SHP77 treated with DMSO at 0.1 percent for 48 hours (cell line): ENCODE data around the gene KIFAP3.
"Not testable (repeated sequence)": the region's sequence is repeated elsewhere in the genome, so short reads cannot be mapped to it uniquely, and the experiment has no call there.

Experiments
- DNase-seq: peaks from one replicate; lab custom pipeline; 2025; lab: John Stamatoyannopoulos, UW

KIFAP3 gene

DNA sequence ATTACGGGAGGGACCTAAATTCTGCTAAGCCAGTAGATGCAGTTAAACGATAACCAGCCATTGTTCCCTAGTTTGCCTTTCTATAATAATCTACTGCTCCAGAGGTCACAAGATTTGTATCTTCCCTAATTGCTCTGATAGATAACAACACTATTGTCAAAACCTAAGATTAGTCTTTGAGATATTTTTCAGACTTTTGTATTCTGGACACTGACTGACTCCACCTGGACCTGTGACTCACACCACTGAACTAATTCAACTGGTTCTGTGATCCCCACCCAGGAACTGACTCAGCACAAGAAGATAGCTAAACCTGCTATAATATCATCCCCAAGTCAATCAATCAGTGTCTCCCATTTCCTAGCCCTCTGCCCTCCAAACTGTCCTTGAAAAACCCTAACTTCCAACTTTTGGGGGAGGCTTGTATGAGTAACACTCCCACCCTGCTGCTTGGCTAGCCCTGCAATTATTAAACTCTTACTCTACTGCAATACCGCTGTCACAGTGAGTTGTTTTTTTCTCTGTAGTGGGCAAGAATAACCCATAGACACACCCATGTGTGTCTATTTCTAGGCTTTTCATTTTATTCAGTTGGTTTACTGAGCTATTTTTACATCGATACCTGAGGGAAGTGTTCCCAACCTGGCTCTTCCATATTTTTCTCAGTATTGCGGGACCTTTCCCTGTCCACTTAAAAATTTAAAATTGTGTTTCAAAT is 11.2 kb downstream of the KIFAP3 start:
- no peak for DNase-seq

GRCh38 chr1:170061676-170062075 is 12.8 kb downstream of the KIFAP3 start:
- not testable (repeated sequence) for DNase-seq

GRCh38 chr1:170060015-170060520 is 14.4 kb downstream of the KIFAP3 start:
- DNase-seq = not testable (repeated sequence)

GRCh38 chr1:170049176-170049800 is 25.2 kb downstream of the KIFAP3 start:
- DNase-seq = no peak

DNA sequence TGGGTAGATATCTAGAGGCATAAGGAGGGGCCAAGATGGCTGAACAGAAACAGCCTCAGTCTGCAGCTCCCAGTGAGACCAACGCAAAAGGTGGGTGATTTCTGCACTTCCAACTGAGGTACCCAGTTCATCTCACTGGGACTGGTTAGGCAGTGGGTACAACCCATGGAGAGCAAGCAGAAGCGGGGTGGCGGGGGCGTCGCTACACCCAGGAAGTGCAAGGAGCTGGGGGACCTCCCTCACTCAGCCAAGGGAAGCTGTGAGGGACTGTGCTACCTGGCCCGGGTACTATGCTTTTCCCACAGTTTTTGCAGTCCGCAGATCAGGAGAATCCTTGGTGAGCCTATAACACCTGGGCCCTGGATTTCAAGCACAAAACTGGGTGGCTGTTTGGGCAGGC is 26.0 kb downstream of the KIFAP3 start:
- DNase-seq = no peak

- no peak for DNase-seq
Observed at GRCh38 chr1:170044187-170044586, 30.3 kb downstream of the KIFAP3 start.

- no peak for DNase-seq
Observed at GRCh38 chr1:170041423-170042192, 32.9 kb downstream of the KIFAP3 start.

DNA sequence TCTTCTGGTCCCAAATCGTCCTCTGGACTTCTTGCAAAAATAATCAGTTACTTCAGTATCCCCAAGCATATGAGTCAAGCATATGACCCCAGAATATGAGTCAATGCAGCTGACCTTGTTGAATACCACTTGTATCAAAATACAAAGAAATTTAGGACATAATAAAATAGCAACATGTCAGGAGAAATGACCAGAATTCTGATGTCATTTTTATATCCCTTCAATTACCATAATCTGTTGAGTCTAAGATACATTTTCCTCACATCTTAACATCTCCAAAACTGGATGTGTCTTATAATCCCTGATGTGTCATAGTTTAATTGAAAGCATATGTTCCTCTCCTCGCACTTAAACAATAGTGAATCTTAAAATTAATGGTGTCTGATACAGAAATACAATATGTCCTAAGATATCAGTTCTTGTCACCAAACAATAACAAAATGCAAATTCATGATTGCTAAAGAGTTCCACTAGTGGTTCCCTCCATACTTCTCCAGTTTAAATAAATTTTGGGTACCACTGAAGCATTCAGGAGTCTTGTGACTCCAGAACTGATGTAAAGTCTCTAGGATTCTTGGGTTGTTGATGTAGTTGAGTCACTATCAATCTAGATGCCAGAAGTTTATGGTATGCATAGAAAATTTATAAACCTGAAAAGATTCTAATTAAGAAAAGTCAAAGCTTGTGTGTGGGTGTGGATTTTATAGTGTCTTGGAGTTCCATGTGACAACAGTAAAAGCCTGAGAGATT is 41.8 kb downstream of the KIFAP3 start:
- DNase-seq = no peak

DNA sequence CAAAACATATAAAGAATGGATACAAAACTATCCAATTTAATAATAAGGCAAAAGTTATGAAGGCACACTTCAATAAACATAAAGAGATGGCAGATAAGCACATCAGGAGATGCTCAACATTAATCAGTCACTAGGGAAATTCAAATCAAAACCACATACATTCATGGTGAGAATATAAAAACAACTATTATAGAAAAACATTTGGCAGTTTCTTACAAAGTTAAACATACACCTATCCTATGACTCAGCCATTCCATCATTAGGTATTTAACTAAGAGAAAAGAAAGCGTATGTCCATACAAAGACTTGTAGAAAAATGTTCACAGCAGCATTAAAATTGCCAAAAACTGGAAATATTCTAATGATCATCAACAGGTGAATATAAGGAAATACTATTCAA is 44.3 kb downstream of the KIFAP3 start:
- no peak for DNase-seq

GRCh38 chr1:170027760-170028159 is 46.7 kb downstream of the KIFAP3 start:
- DNase-seq = no peak

DNA sequence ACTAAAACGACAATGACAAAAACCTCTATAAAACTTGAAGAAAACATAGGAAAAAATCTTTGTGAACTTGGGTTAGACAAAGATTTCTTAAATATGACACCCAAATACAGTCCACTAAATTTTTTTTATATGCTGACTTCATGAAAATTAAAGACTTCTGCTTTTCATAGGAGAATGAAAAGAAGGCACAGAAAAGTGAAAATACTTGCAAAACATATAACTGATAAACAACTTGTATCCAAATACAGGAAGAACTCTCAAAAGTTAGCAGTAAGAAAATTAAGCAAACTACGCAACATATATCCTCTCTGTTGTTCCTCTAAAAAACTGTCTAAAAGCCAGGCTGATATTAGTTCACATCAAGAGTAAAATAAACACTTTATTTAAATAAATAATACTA is 53.6 kb downstream of the KIFAP3 start:
- DNase-seq = no peak

- DNase-seq = no peak
Observed at GRCh38 chr1:170017478-170017877, 57.0 kb downstream of the KIFAP3 start.

DNA sequence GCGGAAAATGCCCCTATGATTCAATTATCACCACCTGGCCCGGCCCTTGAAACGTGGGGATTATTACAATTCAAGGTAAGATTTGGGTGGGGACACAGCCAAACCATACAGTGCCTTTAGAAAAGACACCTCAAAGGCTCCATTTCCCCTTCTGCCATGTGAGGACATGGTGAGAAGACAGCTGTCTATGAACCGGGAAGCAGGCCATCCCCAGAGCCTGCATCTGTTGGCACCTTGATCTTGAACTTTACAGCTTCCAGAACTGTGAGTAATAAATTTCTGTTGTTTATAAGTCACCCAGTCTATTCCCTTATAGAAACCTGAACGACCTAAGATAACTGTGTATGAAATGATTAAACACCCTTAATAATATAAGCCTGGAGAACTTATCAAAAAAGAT is 61.6 kb downstream of the KIFAP3 start:
- no peak for DNase-seq

GRCh38 chr1:170010443-170010842 is 64.1 kb downstream of the KIFAP3 start:
- no peak for DNase-seq

DNA sequence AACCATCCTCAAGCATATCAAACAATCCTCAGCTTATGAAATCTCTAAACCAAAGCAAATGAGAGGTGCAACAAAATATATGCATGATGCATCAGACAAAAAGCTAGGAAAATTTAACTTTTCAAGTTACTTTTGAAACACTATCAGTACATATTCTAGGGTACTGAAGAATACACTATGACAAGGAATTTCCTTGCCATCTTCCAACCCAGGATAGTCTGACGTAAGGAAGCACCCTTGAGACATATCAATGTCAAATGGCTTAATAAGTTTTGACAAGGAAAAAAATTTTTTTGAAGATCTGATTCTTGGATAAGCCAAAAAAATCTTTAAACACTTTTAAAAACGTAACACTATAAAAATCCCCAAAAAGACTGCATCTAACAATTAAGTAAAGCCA is 64.9 kb downstream of the KIFAP3 start:
- DNase-seq = no peak

GRCh38 chr1:170008745-170009144 is 65.8 kb downstream of the KIFAP3 start:
- DNase-seq = not testable (repeated sequence)

GRCh38 chr1:170003270-170003835 is 71.1 kb downstream of the KIFAP3 start:
- DNase-seq = not testable (repeated sequence)

- no peak for DNase-seq
Observed at GRCh38 chr1:170001266-170001665, 73.2 kb downstream of the KIFAP3 start.

DNA sequence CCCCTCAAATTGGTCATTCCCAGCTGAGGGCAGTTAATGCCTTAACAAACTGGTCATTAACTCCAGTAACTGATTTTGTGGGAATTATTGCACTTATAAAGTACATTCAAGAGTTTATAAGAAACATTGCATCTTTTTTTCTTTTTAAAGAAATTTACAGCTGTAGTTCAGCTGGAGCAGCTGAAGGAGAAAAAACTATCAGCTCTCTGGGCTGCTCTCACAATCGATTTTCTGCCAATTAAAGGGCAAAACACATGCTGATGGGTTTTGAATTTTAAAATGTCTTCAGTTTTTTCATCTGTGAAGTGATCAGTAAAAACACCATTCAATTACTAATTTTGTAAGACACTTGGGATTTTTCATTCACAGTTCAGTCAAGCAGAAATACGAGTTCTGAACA is 74.7 kb downstream of the KIFAP3 start:
- DNase-seq = no peak

- DNase-seq = no peak
Observed at GRCh38 chr1:169999331-169999741, 75.2 kb downstream of the KIFAP3 start.

GRCh38 chr1:169995993-169996392 is 78.5 kb downstream of the KIFAP3 start:
- DNase-seq = no peak

DNA sequence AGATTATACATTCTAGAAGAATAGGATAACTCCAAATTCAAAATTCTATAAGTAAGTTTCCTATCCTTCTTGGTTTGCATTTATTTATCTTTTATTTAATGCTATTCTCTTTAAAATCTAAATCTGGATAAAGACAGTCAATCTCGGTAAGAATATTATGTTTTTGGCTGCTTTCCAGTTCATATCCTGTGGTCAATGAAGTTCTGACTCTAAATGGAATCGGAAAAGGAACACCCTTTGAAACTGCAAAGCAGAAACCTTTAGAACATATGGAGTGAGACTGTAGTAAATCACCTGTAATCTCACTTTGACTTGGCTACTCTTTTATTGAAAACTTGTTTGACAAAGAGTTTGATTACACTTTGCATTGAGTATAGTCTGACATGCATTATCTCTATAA is 85.2 kb downstream of the KIFAP3 start:
- DNase-seq = no peak
